CD8-positive, alpha-beta memory T cell (primary cell): ENCODE measurements around the gene LTBP1. TPM values are rescaled to one million over a fixed set of nuclear protein-coding genes. Genes with fewer than 3 reads are reported as not detected.
A peak's percentile ranks its signal among the peaks of the same experiment; 100 is the strongest.

Experiments used
- CTCF ChIA-PET: fragments of 350-600 bp; sonication (Branson Sonifier 250); formaldehyde crosslinking; loops from one replicate; lab custom pipeline; 2021; ENCODE audit warnings: antibody characterized with exemption; lab: Charles Lee
- POLR2A ChIA-PET: fragments of 350-600 bp; sonication (Branson Sonifier 250); formaldehyde crosslinking; loops from one replicate; lab custom pipeline; 2021; ENCODE audit warnings: antibody characterized with exemption; lab: Charles Lee
- DNase-seq, 5 donors: peaks; one replicate each; pipeline versions ENCODE4 v3.0.0 to v3.0.0-alpha.2; 2020 to 2022; ENCODE audit warnings: mixed read lengths in 1 of 5
- H3K27ac ChIP-seq: one replicate; pipeline ENCODE4 v1.7.0; 2013; ENCODE audit warnings: low read depth, mild to moderate bottlenecking, low read length, moderate library complexity
- H3K27me3 ChIP-seq: 2 replicates; pipeline ENCODE4 v1.7.0; 2013; ENCODE audit warnings: low read length, mild to moderate bottlenecking; ENCODE audit not compliant: insufficient read depth, poor library complexity, severe bottlenecking
- H3K36me3 ChIP-seq: 2 replicates; pipeline ENCODE4 v1.7.0; 2013; ENCODE audit warnings: mild to moderate bottlenecking, low read length, moderate library complexity; ENCODE audit not compliant: insufficient read depth
- H3K4me1 ChIP-seq: 2 replicates; pipeline ENCODE4 v1.7.0; 2013; ENCODE audit warnings: mild to moderate bottlenecking, low read length, moderate library complexity; ENCODE audit not compliant: insufficient read depth
- H3K4me3 ChIP-seq: 2 replicates; pipeline ENCODE4 v1.7.0; 2013; ENCODE audit warnings: mild to moderate bottlenecking, low read length
- H3K9me3 ChIP-seq: 2 replicates; pipeline ENCODE4 v1.7.0; 2013; ENCODE audit warnings: mild to moderate bottlenecking, low read length
- H3K27ac Mint-ChIP-seq, 8 donors: one replicate each; pipeline ENCODE4 v1.8.0; 2020 to 2021; ENCODE audit warnings: mixed read lengths in 8 of 8, mild to moderate bottlenecking in 6 of 8, inconsistent platforms in 3 of 8, moderate library complexity in 3 of 8
- H3K27me3 Mint-ChIP-seq, 2 donors: one replicate each; pipeline ENCODE4 v1.8.0; 2020 to 2021; ENCODE audit warnings: mixed read lengths in 2 of 2, mild to moderate bottlenecking in 1 of 2, moderate library complexity in 1 of 2
- H3K36me3 Mint-ChIP-seq, 3 donors: one replicate each; pipeline ENCODE4 v1.8.0; 2020 to 2021; ENCODE audit warnings: mixed read lengths in 3 of 3, inconsistent platforms in 1 of 3, mild to moderate bottlenecking in 1 of 3
- H3K4me1 Mint-ChIP-seq, 3 donors: one replicate each; pipeline ENCODE4 v1.8.0; 2020 to 2021; ENCODE audit warnings: mixed read lengths in 3 of 3, inconsistent platforms in 1 of 3, mild to moderate bottlenecking in 1 of 3
- H3K4me3 Mint-ChIP-seq, 7 donors: one replicate each; pipeline ENCODE4 v1.8.0; 2020 to 2021; ENCODE audit warnings: mixed read lengths in 7 of 7, mild to moderate bottlenecking in 6 of 7, moderate library complexity in 4 of 7, inconsistent platforms in 2 of 7
- H3K9me3 Mint-ChIP-seq, 5 donors: one replicate each; pipeline ENCODE4 v1.8.0; 2020 to 2022; ENCODE audit warnings: mixed read lengths in 5 of 5, mild to moderate bottlenecking in 3 of 5, moderate library complexity in 2 of 5, inconsistent platforms in 1 of 5
- polyA plus RNA-seq: library from polyadenylated mRNA; unstranded; fragments of 300-500 nt; fragmentation: Illumina TruSeq; gene quantifications from one replicate; pipeline ENCODE4 v1.2.3, GENCODE V29; 2021
- total RNA-seq, 2 experiments: library from RNA; stranded (reverse); gene quantifications; one replicate each; pipeline ENCODE4 v1.2.3, GENCODE V29; 2021

Gene LTBP1
- total and polyA plus RNA-seq, 3 experiments from 2014 or later: not detected

- H3K9me3 Mint-ChIP-seq: no peaks in the 10 kb centered on the region
- Histone ChIP-seq H3K27ac (no peak overlapping the region), H3K4me3 (no peak overlapping the region), H3K9me3 (no peaks in the 10 kb centered on the region), H3K36me3 (no peaks in the 10 kb centered on the region), H3K27me3 (no peaks in the 10 kb centered on the region), H3K4me1 (no peaks in the 10 kb centered on the region)
- H3K4me3 Mint-ChIP-seq: no peak overlapping the region
- POLR2A ChIA-PET: no interaction called here
- no peak overlapping the region for H3K27ac Mint-ChIP-seq
- H3K4me1 Mint-ChIP-seq: peaks cover 11 to 15% (median 11%) of the 10 kb centered on the region in 3 donors
- peaks cover 0 to 2% (median 0%) of the 10 kb centered on the region in 3 donors for H3K36me3 Mint-ChIP-seq
- CTCF ChIA-PET: no interaction called here
- H3K27me3 Mint-ChIP-seq: peaks cover 4 to 13% of the 10 kb centered on the region in 2 donors
- DNase-seq: no peak
Measured at GRCh38 chr2:33343387-33343895, 396.7 kb downstream of the LTBP1 start.

GRCh38 chr2:33344230-33344629 lies 397.5 kb downstream of the LTBP1 start:
- no peak overlapping the region for H3K4me3 ChIP-seq
- peaks cover 11 to 15% (median 11%) of the 10 kb centered on the region in 3 donors for H3K4me1 Mint-ChIP-seq
- no peaks in the 10 kb centered on the region for H3K36me3 ChIP-seq
- H3K9me3 ChIP-seq: no peaks in the 10 kb centered on the region
- peaks cover 4 to 5% of the 10 kb centered on the region in 2 donors for H3K27me3 Mint-ChIP-seq
- H3K27ac Mint-ChIP-seq: peak overlapping the region in 2 of 8 donors; percentile 29 to 48
- no peaks in the 10 kb centered on the region for H3K4me1 ChIP-seq
- DNase-seq: peak in 1 of 5 donors; percentile 9
- ChIA-PET POLR2A (no interaction called here), CTCF (no interaction called here)
- no peaks in the 10 kb centered on the region for H3K9me3 Mint-ChIP-seq
- peaks cover 0 to 2% (median 0%) of the 10 kb centered on the region in 3 donors for H3K36me3 Mint-ChIP-seq
- no peaks in the 10 kb centered on the region for H3K27me3 ChIP-seq
- H3K4me3 Mint-ChIP-seq: no peak overlapping the region
- H3K27ac ChIP-seq: no peak overlapping the region

GRCh38 chr2:33347856-33348255 lies 401.1 kb downstream of the LTBP1 start:
- POLR2A ChIA-PET: no interaction called here
- Mint-ChIP-seq H3K9me3 (no peaks in the 10 kb centered on the region), H3K27me3 (peaks cover 0 to 2% of the 10 kb centered on the region in 2 donors), H3K4me3 (no peak overlapping the region), H3K36me3 (peaks cover 0 to 3% (median 0%) of the 10 kb centered on the region in 3 donors), H3K4me1 (peaks cover 11 to 15% (median 11%) of the 10 kb centered on the region in 3 donors), H3K27ac (no peak overlapping the region)
- CTCF ChIA-PET: no interaction called here
- Histone ChIP-seq H3K4me3 (no peak overlapping the region), H3K4me1 (no peaks in the 10 kb centered on the region), H3K27me3 (no peaks in the 10 kb centered on the region), H3K36me3 (no peaks in the 10 kb centered on the region), H3K27ac (no peak overlapping the region), H3K9me3 (no peaks in the 10 kb centered on the region)
- no peak for DNase-seq

- CTCF ChIA-PET: no interaction called here
- Histone ChIP-seq H3K36me3 (no peaks in the 10 kb centered on the region), H3K27ac (no peak overlapping the region), H3K27me3 (no peaks in the 10 kb centered on the region), H3K4me3 (no peak overlapping the region), H3K9me3 (no peaks in the 10 kb centered on the region), H3K4me1 (no peaks in the 10 kb centered on the region)
- Mint-ChIP-seq H3K27me3 (peaks cover 0 to 7% of the 10 kb centered on the region in 2 donors), H3K9me3 (peaks cover under 1 to 6% (median 3%) of the 10 kb centered on the region in 5 donors), H3K4me3 (no peak overlapping the region), H3K36me3 (peaks cover 0 to 5% (median 3%) of the 10 kb centered on the region in 3 donors), H3K27ac (no peak overlapping the region), H3K4me1 (no peaks in the 10 kb centered on the region)
- POLR2A ChIA-PET: no interaction called here
- DNase-seq: no peak
Measured at GRCh38 chr2:33350632-33351031, 403.9 kb downstream of the LTBP1 start.

GRCh38 chr2:33351781-33352180 lies 405.0 kb downstream of the LTBP1 start:
- no peaks in the 10 kb centered on the region for H3K36me3 ChIP-seq
- no peak overlapping the region for H3K27ac Mint-ChIP-seq
- ChIA-PET POLR2A (no interaction called here), CTCF (no interaction called here)
- DNase-seq: no peak
- peaks cover 0 to 5% (median 5%) of the 10 kb centered on the region in 3 donors for H3K36me3 Mint-ChIP-seq
- no peak overlapping the region for H3K4me3 Mint-ChIP-seq
- no peaks in the 10 kb centered on the region for H3K9me3 ChIP-seq
- no peaks in the 10 kb centered on the region for H3K4me1 Mint-ChIP-seq
- no peaks in the 10 kb centered on the region for H3K4me1 ChIP-seq
- H3K27ac ChIP-seq: no peak overlapping the region
- no peak overlapping the region for H3K4me3 ChIP-seq
- no peaks in the 10 kb centered on the region for H3K27me3 ChIP-seq
- H3K9me3 Mint-ChIP-seq: peaks cover 7 to 18% (median 11%) of the 10 kb centered on the region in 5 donors
- peaks cover 0 to 7% of the 10 kb centered on the region in 2 donors for H3K27me3 Mint-ChIP-seq

- Mint-ChIP-seq H3K4me1 (no peaks in the 10 kb centered on the region), H3K27me3 (peaks cover 0 to 4% of the 10 kb centered on the region in 2 donors), H3K27ac (no peak overlapping the region), H3K9me3 (peaks cover 7 to 25% (median 12%) of the 10 kb centered on the region in 5 donors), H3K36me3 (peaks cover 0 to 8% (median 5%) of the 10 kb centered on the region in 3 donors), H3K4me3 (no peak overlapping the region)
- Histone ChIP-seq H3K9me3 (no peaks in the 10 kb centered on the region), H3K27ac (no peak overlapping the region), H3K27me3 (no peaks in the 10 kb centered on the region), H3K36me3 (no peaks in the 10 kb centered on the region), H3K4me3 (no peak overlapping the region), H3K4me1 (no peaks in the 10 kb centered on the region)
- ChIA-PET CTCF (no interaction called here), POLR2A (no interaction called here)
- DNase-seq: no peak
Measured at GRCh38 chr2:33354981-33355380, 408.2 kb downstream of the LTBP1 start.

GRCh38 chr2:33358878-33359277 lies 412.1 kb downstream of the LTBP1 start:
- H3K27me3 ChIP-seq: no peaks in the 10 kb centered on the region
- H3K4me3 ChIP-seq: no peak overlapping the region
- Mint-ChIP-seq H3K9me3 (peaks cover 7 to 25% (median 12%) of the 10 kb centered on the region in 5 donors), H3K4me3 (no peak overlapping the region), H3K36me3 (peaks cover 0 to 8% (median 3%) of the 10 kb centered on the region in 3 donors), H3K27me3 (peaks cover 0 to 1% of the 10 kb centered on the region in 2 donors), H3K27ac (no peak overlapping the region), H3K4me1 (no peaks in the 10 kb centered on the region)
- no peaks in the 10 kb centered on the region for H3K4me1 ChIP-seq
- H3K36me3 ChIP-seq: no peaks in the 10 kb centered on the region
- H3K27ac ChIP-seq: no peak overlapping the region
- H3K9me3 ChIP-seq: no peaks in the 10 kb centered on the region
- CTCF ChIA-PET: no interaction called here
- DNase-seq: no peak
- POLR2A ChIA-PET: no interaction called here

GRCh38 chr2:33363325-33364298 lies 416.9 kb downstream of the LTBP1 start:
- ChIA-PET CTCF (no interaction called here), POLR2A (no interaction called here)
- Histone ChIP-seq H3K4me1 (no peaks in the 10 kb centered on the region), H3K9me3 (no peaks in the 10 kb centered on the region), H3K36me3 (no peaks in the 10 kb centered on the region), H3K4me3 (no peak overlapping the region), H3K27ac (no peak overlapping the region), H3K27me3 (no peaks in the 10 kb centered on the region)
- no peak for DNase-seq
- no peaks in the 10 kb centered on the region for H3K36me3 Mint-ChIP-seq
- H3K4me3 Mint-ChIP-seq: no peak overlapping the region
- H3K27me3 Mint-ChIP-seq: peaks cover 0 to 6% of the 10 kb centered on the region in 2 donors
- no peak overlapping the region for H3K27ac Mint-ChIP-seq
- H3K9me3 Mint-ChIP-seq: no peaks in the 10 kb centered on the region
- no peaks in the 10 kb centered on the region for H3K4me1 Mint-ChIP-seq
